DMS 273 (cell line): ENCODE measurements around the gene C10orf105.

Experiments used
- DNase-seq: peaks from one replicate; lab custom pipeline; 2025; ENCODE audit not compliant: unreplicated experiment; lab: John Stamatoyannopoulos, UW

The C10orf105 gene

GRCh38 chr10:71681977-71682376, 37.6 kb downstream of the C10orf105 start:
- DNase-seq = no peak

- no peak for DNase-seq
These were observed 40.2 kb downstream of the C10orf105 start for GRCh38 chr10:71679425-71679824.

GRCh38 chr10:71678057-71678805, 41.3 kb downstream of the C10orf105 start:
- no peak for DNase-seq

GRCh38 chr10:71677261-71677660, 42.3 kb downstream of the C10orf105 start:
- DNase-seq = no peak

GRCh38 chr10:71675295-71675970, 44.1 kb downstream of the C10orf105 start:
- no peak for DNase-seq

GRCh38 chr10:71671994-71672946, 47.3 kb downstream of the C10orf105 start:
- DNase-seq = no peak

GRCh38 chr10:71667387-71667752, 52.2 kb downstream of the C10orf105 start:
- DNase-seq = no peak

GRCh38 chr10:71666639-71667386, 52.8 kb downstream of the C10orf105 start:
- no peak for DNase-seq

GRCh38 chr10:71665456-71665855, 54.1 kb downstream of the C10orf105 start:
- no peak for DNase-seq

- DNase-seq = no peak
These were observed 55.0 kb downstream of the C10orf105 start for GRCh38 chr10:71664585-71664984.

- no peak for DNase-seq
These were observed 56.3 kb downstream of the C10orf105 start for GRCh38 chr10:71663311-71663710.

GRCh38 chr10:71661779-71662336, 57.7 kb downstream of the C10orf105 start:
- no peak for DNase-seq
